ENCODE results near the gene CSAD.
"Not testable (repeated sequence)": the region's sequence is repeated elsewhere in the genome, so short reads cannot be mapped to it uniquely, and the experiment has no call there.

The CSAD gene

GRCh38 chr12:53133722-53134121 lies 47.0 kb downstream of the CSAD start:
- no peak for DNase-seq

- no peak for DNase-seq
Measured at GRCh38 chr12:53131844-53132243, 48.9 kb downstream of the CSAD start.

DNA sequence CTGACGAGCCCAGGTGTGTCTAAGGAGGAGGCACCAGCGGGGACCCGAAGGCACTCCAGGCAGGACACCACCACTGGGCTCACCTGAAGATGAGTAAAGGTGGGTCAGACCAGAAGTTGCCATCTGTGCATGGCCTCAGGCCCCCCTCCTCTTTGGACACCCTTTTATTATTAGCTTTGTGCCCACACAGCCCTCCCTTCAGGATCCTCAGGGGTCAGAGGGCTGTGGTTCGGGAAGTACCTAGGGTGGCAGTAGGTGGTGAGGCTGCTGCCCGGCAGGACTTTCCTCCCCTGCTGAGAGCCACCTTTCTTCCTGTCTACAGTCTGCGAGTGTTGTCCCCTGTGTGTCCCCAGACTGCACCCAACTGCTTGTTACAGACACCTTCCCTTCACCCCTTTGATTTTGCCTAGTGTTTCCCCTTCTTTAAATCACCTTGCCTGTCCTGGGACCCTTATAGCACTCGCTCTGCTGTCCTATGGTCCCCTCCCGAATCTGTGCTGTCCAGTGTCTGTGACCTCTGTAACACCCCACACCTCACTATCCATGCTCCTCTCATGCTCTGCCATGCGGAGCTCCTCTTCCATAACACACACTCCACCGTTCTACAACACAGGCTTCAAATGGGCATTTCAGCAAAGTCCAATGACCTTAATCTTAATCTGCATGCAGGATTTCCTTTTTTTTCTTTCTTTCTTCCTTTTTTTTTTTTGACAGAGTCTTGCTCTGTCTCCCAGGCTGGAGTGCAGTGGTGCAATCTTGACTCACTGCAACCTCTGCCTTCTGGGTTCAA lies 51.8 kb downstream of the CSAD start:
- no peak for DNase-seq

DNA sequence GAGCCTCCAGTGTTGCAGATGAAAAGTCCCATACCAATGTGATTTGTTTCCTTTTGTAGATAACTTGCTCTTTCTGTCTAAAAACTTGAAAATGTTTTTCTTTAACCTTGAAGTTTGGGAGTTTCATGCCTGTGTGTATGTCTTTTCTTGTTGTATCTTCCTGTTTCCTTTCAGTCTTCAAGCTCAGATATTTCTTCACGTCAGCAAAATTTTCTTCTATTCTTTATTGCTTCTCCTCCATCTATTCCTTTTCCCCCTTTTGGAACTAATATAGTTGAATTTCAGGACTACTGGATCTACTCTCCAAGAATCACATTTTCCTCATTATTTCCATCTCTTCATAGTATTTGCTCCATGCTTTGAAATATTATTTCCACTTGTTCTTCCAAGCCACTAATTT lies 53.6 kb downstream of the CSAD start:
- no peak for DNase-seq

DNA sequence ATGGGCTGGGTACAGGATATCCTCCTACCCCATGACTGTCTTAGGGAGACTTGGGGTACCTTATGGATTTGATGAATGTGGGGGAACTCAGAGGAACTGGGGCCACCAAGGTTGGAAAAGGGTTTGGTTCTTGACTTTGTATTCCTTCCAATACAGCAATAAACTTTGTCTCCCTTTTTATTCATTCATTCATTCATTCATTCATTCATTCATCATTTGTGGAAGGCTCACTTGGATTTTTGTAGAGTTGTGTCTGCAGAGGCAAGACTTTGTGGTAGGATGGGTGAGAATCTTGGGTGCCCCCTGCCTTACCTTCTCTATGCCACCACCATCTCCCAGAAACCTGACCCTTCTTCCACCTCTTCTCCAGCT lies 56.4 kb downstream of the CSAD start:
- DNase-seq, result no peak

DNA sequence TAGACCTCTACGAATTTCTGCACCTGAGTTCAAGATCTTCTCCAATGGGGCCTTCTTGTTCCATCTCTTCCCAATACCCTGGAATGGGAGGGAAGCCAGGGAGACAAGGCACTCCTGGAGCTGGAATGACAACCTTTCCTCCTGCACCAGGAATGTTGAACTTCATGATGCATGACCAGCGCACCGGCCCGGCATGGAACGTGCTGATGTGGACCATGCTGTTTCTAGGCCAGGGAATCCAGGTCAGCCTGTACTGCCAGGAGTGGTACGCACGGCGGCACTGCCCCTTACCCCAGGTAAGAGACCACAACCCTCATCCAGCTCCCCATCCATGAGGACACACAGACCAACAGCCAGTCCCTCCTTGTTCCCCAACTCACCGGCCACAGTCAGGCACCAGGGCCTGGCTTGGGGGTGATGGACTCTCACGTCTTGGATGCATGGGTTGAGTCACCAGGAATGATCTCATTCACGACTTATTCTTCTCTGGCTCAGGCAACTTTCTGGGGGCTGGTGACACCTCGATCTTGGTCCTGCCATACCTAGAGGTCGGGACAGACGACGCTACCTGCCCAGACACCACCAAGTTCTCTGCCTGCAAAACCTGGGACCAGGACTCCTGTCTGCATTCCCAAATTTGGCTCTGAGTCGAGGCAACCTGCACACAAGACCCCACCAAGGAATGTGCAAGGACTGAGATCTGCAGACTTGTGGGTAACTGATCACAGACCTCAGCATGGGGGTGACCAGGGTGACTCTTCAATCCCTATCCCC lies 57.0 kb downstream of the CSAD start:
- DNase-seq, result no peak

GRCh38 chr12:53122961-53123468 lies 57.7 kb downstream of the CSAD start:
- DNase-seq, result no peak

- DNase-seq, result no peak
Measured at GRCh38 chr12:53120685-53121525, 59.8 kb downstream of the CSAD start.

DNA sequence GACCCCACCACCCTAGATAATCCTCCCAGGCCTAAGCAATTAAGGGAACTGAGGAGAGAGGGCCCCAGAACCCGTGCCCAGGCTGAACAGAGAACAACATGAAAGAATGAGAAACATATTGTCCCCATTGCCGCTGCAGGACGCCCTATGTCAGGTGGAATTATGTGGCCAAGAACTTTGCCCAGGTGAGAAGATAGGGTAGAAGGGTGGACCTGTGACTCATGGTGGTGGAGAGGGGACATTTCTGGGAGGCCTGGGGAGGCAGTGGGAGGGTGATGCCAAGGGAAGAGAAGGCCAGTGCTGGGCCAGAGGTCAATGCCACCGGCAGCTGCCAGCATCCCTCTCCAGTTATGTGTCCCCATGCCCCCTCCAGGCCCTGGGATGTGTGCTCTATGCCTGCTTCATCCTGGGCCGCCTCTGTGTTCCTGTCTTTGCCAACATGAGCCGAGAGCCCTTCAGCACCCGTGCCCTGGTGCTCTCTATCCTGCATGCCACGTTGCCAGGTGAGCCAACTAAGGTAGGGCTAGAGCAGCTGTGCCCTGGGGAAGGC lies 61.9 kb downstream of the CSAD start:
- no peak for DNase-seq

DNA sequence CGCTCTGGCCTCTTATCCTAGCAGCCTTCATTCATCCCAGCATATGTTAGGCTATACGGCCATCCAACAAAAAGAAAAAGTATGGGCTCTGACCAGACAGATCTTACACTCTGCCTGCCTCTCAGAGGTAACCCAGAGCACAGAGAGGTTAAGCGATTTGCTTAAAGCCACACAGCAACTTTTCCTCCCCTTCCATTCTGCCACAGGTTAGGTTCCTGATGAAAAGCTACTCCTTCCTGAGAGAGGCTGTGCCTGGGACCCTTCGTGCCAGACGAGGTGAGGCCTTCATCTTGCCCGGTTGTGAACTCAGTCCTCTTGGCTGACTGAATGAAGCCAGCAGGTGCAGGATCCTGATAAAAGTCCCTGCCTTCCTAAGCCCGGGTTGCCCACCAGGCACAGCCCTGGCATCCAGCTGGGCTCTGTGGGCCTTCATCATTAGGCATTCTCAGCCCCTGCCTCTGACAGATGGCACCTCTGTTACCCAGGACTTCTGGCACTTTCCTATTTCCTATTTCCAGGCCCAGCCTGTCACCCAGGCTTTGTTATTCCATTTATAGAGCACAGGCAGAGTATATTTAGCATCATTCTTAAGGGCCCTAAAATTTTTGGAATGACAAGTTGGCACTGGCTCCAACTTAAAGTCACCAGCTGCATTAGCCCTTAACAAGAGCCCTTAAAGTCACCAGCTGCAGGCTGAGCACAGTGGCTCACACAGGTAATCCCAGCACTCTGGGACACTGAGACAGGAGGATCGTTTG lies 64.7 kb downstream of the CSAD start:
- no peak for DNase-seq

- DNase-seq, result no peak
Measured at GRCh38 chr12:53115112-53115890, 65.4 kb downstream of the CSAD start.

GRCh38 chr12:53113951-53114350 lies 66.8 kb downstream of the CSAD start:
- no peak for DNase-seq

GRCh38 chr12:53113136-53113705 lies 67.5 kb downstream of the CSAD start:
- DNase-seq, result no peak

- not testable (repeated sequence) for DNase-seq
Measured at GRCh38 chr12:53112431-53112830, 68.3 kb downstream of the CSAD start.
